OCI-LY3 (cell line): Measurements from ENCODE around the gene PCSK6.

Experiments
- EZH2phosphoT487 ChIP-seq: fragments of 200-600 bp; shearing (Covaris generic); IDR thresholded peaks from 2 replicates; pipeline ENCODE4 v1.6.1; 2018; ENCODE audit warnings: antibody characterized with exemption, mixed run types, low read depth
- TF ChIP-seq, protein P1 (sequence below): fragments of 200-600, 300-600 bp; sonication (generic); IDR thresholded peaks from 2 replicates; pipeline ENCODE4 v1.5.1; 2014; ENCODE audit warnings: antibody characterized with exemption, low read length, low read depth

GRCh38 chr15:101451846-101452245 lies 37.7 kb downstream of the PCSK6 start:
- TF ChIP-seq, protein P1, sequence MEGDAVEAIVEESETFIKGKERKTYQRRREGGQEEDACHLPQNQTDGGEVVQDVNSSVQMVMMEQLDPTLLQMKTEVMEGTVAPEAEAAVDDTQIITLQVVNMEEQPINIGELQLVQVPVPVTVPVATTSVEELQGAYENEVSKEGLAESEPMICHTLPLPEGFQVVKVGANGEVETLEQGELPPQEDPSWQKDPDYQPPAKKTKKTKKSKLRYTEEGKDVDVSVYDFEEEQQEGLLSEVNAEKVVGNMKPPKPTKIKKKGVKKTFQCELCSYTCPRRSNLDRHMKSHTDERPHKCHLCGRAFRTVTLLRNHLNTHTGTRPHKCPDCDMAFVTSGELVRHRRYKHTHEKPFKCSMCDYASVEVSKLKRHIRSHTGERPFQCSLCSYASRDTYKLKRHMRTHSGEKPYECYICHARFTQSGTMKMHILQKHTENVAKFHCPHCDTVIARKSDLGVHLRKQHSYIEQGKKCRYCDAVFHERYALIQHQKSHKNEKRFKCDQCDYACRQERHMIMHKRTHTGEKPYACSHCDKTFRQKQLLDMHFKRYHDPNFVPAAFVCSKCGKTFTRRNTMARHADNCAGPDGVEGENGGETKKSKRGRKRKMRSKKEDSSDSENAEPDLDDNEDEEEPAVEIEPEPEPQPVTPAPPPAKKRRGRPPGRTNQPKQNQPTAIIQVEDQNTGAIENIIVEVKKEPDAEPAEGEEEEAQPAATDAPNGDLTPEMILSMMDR = no peak
- TF ChIP-seq EZH2phosphoT487 = no peak
